Ammon's horn (tissue), 1 donor: ENCODE measurements around the gene RAB23.
A peak's percentile ranks its signal among the peaks of the same experiment; 100 is the strongest.
"Not testable (repeated sequence)": the region's sequence is repeated elsewhere in the genome, so short reads cannot be mapped to it uniquely, and the experiment has no call there.

Experiments
- DNase-seq: peaks from one replicate; pipeline ENCODE4 v3.0.0-alpha.2; 2016; ENCODE audit warnings: low spot score

RAB23 gene

DNA sequence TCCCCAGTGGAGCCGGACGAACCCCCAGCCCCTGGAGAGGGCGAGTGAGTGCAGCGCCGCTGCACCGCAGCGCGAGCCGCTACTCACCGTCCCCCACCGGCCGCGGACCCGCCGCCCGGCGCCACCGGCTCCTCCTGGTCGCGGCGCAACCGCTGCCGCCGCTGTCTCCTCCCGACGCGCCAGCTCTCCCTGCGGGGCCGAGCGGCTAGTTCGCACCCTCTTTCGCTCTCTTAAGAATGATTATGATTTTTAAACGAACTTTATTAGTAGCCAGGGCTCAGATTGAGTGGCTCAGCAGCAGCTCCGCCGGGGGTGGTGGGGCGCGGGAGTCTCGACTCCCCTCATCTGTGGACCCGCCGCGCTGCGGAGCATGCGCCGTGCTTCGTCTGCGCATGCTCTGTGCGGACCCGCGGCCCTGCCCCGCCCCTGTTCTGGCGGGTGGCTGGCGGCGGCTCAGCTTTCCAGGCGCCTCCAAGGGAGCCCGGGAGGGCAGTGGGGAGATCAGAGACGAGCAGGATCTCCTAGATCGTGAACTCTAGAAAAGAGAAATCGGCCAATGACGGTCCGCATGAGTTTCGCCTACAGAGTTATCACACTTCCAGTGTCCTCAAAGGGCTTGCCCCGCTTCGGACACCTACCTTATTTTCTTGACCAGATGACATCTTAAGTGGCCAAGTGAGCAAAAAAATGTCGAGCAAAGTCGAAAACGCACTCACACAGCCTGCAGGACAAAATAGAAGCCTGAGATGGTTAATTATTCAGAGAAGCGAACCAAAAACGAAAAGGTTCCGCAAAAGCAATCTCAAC lies at the start of gene RAB23:
TSS of gene RAB23 (minus strand) at position 372 of the 807 bp plus-strand sequence. CDS start 11,927 bp downstream, outside the sequence.
- peak; percentile 83 for DNase-seq

GRCh38 chr6:57268294-57268640 lies 46.2 kb upstream of the RAB23 start:
- DNase-seq, result no peak

DNA sequence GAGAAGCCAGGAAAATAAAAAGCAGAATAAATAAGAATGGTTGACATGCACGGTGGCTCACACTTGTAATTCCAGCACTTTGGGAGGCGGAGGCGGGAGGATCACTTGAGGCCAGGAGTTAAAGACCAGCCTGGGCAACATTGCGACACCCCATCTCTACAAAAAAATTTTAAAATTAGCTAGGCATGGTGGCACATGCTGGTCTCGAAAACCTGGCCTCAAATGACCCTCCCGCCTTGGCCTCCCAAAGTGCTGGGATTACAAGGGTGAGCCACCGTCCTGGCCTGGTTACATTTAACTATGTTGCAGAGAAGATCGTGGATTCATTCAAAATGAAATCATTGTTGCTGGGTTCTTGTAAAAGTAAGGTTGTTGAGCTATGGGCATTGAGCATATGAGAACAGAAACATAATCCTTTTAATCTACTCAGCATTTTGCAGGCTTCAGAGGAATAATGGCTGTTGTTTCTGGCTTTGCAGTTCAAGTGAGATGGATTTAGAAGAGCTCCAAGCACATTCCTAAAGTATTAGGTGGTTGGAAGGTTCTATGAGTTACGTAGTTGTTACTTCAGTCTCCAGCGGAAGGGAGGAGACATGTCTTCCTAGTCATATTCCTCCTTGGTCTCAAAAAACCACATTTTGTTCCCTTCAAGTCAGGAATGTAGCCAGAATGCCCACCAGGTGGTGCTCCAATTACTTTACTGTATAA lies 45.6 kb upstream of the RAB23 start:
- no peak for DNase-seq

DNA sequence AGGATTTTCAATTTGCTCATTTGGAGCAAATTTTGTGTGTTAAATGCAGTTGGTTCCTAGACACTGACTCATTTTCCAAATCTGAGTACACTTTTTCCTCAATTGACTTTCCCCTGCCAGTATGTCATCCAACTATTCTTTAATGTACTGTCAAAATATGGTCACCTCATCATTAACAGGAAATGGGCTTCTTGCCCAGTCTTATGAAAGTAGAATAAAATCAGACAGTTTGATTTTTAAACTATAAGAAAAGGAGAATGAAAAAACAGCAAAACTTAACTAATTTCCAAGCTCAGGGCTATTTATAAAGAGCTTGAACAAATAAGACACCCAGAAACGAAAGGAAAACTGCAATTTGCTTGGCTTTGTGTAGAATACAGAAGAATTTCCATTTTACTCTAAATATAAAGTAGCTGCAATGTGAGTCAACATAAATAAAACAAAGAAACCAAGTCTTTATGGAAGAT lies 43.7 kb upstream of the RAB23 start:
- no peak for DNase-seq

GRCh38 chr6:57263739-57264138 lies 41.6 kb upstream of the RAB23 start:
- no peak for DNase-seq

GRCh38 chr6:57262901-57263694 lies 41.0 kb upstream of the RAB23 start:
- no peak for DNase-seq

- DNase-seq, result peak; percentile 38
These were observed 40.4 kb upstream of the RAB23 start for GRCh38 chr6:57262488-57262887.

DNA sequence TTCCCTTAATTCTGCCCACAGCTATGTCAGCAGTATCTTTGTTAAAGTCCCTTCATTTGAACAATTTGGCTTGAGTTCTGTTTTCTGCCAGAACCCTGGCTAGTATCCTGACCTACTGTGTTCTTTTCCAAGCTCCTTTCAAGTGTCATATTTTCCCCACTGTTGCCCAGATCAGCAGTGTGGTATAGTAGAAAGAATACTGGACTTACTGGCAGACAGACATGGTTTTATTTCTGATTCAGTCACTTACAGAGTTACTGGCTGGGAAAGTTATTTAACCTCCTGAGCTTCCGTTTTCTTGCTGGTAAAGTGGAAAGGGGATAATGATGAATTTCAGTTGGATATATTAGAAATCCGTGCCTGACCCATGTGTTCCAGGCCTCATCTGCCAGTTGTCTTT lies 39.8 kb upstream of the RAB23 start:
- DNase-seq, result peak; percentile 25

GRCh38 chr6:57259064-57259463 lies 37.0 kb upstream of the RAB23 start:
- DNase-seq, result no peak

DNA sequence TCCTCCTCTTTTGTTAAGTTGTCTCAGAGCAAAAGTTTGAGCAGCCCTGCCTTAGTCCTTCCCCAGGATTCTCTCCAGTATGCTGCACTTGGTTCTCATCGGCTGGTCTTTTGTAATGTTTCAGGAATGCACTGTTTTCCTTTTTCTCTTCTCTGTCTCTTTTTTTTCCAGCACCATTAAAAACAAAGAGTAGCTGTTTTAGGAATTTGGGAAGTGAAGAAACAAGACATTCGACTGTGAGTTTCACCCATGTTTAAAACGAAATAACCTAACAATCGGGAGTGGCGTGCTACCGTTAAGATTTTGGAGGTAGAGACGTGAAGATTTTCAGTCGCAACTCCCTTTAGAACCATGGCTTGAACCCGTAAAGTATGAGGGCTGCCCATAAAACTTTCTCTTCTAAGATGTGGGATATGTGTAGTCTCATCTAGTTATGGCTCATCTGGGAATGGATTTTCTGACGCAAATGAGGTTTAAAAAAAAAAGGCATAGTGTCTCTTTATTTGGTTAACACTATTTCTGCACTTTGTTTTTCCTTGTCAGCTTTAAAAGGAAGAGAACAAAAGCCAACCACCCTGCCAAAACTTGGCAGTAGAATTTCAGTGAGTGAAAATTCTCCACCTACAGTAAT lies 35.9 kb upstream of the RAB23 start:
- DNase-seq, result no peak

DNA sequence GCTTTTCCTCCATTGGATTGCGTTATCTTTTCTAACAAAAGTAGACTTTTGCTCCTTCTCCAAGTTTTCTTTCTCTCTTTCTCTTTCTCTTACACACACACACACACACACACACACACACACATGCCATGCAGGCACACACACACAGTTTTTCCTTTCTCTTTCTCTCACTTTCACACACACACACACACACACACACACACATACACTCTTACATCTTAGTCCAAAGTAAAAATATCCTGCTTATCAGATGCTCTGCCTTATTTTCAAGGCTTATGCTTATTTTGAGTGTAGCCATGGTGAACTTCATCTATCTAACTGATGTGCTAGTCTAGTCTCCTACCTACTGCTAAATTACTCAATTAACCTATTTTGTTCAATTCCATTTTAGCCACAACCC lies 34.4 kb upstream of the RAB23 start:
- DNase-seq, result no peak

GRCh38 chr6:57255451-57256169 lies 33.5 kb upstream of the RAB23 start:
- no peak for DNase-seq

DNA sequence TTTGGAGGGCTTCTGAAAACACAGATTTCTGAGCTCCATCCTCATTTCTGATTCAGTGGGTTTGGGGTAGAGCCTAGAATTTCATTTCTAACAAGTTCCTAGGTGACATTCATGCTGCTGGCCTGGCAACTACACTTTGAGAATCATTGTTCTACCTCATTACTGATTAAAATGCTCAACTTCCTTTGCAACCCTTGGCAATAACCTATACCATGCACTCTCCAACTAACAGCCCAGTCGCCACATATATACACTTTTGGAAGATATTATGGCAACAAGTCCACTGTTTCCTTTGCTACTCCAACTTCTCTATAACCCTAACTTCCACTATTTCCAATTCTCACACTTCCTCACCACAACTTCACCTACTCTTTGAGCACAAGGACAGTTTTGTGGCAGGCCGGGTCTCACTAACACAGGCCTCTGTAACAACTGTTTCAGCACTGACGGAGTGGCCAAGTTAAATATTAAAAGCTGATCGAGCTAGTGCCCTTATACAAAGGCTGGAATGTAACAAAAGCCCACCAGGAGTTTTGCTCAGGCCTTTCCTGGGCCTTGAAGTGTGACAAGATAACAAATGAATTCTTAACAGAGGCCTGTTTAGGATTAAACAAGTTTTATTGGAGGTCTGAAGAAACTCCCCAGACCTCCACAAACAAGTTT lies 32.1 kb upstream of the RAB23 start:
- DNase-seq, result no peak

DNA sequence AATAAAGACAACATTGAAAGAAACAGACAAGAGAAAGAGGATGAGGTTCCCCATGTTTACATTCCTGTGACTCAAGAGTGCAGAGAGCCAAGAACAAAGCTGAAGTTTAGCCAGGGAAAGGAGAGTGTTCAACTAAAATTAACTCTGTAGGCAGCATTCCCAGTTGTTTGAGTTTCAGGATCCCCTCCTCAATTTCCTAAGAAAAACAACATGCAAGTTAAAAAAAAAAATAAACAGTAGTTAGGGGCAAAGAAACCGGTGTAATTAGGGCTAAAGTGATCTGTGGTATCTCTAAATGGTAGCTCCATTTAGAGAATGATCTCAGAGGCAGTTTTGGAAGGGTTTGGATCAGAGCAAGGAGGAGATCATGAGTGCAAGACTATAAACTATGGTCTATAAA lies 30.9 kb upstream of the RAB23 start:
- DNase-seq, result no peak

GRCh38 chr6:57252137-57252536 lies 30.0 kb upstream of the RAB23 start:
- DNase-seq, result no peak

- DNase-seq, result no peak
These were observed 28.2 kb upstream of the RAB23 start for GRCh38 chr6:57250348-57250747.

- no peak for DNase-seq
These were observed 26.3 kb upstream of the RAB23 start for GRCh38 chr6:57248311-57248895.

DNA sequence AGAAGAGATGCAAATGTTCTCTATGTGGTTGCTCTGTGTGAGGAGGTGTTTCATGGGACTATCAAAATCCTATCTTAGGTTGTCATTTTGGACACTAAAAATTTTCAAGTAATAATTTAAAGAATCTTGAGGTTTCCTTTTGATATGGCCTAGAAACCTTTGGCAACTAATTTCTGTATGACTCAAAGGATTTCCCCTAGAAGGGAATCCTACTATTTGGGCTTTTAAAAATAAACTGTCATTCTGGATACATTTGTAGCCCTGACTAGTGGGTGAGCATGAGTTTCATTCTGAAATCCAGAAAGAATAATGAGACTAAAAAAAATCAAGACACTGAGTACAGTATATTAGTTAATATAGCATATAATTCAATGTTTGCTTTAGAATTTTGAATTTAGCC lies 25.5 kb upstream of the RAB23 start:
- no peak for DNase-seq

DNA sequence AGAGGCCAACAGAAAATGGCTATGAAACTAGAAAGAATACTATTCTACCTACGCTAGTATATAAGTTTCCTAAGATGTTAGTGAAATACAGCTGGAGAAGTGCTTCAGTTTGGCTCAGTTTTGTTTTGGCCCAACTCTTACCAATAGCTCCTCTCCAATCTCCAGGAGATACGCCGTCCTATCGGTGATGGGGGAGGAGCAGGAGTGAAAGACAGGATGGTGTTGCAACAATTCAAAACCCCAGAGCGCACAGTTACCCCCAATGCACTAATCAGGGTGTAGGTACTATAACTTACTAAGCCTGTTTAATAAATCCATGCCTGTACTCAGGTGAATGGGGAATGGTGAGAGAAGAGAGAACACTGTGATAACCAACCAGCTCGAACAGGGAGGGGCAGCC lies 24.2 kb upstream of the RAB23 start:
- DNase-seq, result no peak

DNA sequence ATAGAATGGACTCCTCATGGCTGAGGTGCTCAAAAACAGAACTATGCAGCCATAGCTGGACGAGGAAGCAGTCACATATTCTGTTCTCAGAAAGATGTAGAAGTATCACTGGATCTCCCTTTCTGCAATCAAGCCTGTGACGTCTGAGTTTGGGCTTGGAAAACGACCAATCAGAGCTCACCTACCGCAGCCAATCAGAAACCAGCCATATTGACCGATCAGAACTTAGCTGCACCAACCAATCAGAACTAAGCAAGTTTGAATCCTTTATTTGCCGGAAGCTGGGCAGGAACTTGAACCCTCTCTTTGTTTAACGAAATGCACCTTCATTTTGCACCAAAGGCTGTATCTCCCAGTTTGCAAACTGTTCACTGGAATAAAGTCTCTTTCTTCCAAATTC lies 21.8 kb upstream of the RAB23 start:
- DNase-seq, result no peak

DNA sequence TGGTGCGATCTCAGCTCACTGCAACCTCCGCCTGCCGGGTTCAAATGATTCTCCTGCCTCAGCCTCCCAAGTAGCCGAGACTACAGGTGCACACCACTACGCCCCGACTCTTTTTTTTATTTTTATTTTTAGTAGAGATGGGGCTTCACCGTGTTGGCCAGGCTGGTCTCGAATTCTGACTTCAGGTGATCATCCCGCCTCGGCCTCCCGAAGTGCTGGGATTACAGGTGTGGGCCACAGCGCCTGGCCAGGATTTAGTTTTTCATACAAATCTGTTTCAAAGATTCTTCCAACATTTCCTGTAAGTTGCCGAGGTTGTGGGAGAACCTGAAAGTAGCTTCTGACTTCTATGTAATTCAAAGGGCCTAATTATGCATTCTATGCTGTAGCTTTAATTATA lies 21.4 kb upstream of the RAB23 start:
- not testable (repeated sequence) for DNase-seq
